Sigmoid colon (tissue), 4 donors: ENCODE data around the gene MACROD2.

Experiments
- POLR2A ChIP-seq, 2 donors: fragments of 450-650 bp; IDR thresholded peaks; one replicate each; pipeline ENCODE4 v1.6.1; 2016; ENCODE audit warnings: antibody characterized with exemption in 2 of 2, mild to moderate bottlenecking in 2 of 2, moderate library complexity in 2 of 2
- POLR2AphosphoS5 ChIP-seq, 4 donors: sonication (generic); formaldehyde crosslinking; IDR thresholded peaks; one replicate each; pipeline ENCODE4 v1.6.1; 2017; ENCODE audit warnings: antibody characterized with exemption in 4 of 4
- TF ChIP-seq, protein P1 (sequence below), 4 experiments: fragments of 450-650 bp in 3 of 4; fragments of 200-600 bp in 1 of 4; IDR thresholded peaks; one replicate each; pipeline ENCODE4 v1.5.1; 2016 to 2019; ENCODE audit warnings: antibody characterized with exemption in 4 of 4, mild to moderate bottlenecking in 3 of 4, moderate library complexity in 2 of 4

DNA sequence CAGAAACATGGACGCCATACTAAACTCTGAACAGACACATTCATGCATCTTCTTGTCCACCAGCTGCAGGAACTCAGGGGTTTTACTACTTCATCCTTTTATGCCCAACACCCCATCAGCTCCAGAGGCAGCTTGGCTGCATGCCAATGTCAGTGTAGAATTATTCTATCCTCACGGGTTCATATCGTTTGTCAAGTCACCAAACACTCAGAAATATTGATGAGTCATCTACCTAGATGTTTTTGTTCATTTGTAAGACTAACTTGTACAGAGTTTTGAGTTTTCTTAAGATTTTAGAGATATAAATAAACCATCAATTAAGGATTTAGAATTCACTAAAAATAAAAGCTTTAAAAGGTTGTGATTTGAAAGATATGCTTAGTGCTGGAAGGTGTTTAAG is 932.8 kb downstream of the MACROD2 start:
- TF ChIP-seq, protein P1, sequence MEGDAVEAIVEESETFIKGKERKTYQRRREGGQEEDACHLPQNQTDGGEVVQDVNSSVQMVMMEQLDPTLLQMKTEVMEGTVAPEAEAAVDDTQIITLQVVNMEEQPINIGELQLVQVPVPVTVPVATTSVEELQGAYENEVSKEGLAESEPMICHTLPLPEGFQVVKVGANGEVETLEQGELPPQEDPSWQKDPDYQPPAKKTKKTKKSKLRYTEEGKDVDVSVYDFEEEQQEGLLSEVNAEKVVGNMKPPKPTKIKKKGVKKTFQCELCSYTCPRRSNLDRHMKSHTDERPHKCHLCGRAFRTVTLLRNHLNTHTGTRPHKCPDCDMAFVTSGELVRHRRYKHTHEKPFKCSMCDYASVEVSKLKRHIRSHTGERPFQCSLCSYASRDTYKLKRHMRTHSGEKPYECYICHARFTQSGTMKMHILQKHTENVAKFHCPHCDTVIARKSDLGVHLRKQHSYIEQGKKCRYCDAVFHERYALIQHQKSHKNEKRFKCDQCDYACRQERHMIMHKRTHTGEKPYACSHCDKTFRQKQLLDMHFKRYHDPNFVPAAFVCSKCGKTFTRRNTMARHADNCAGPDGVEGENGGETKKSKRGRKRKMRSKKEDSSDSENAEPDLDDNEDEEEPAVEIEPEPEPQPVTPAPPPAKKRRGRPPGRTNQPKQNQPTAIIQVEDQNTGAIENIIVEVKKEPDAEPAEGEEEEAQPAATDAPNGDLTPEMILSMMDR (IDR thresholded peaks at IDR 0.05) = no peak
- TF ChIP-seq POLR2A (IDR thresholded peaks at IDR 0.05) (no peak), POLR2AphosphoS5 (IDR thresholded peaks at IDR 0.05) (no peak)
